Spleen (tissue), 11 donors: ENCODE results near the gene CKMT2. TPM values are rescaled to one million over a fixed set of nuclear protein-coding genes. Genes with fewer than 3 reads are reported as not detected.

Source experiments
- polyA plus RNA-seq, 3 donors: library from polyadenylated mRNA; stranded (reverse); fragments of 200-250 nt; gene quantifications; one replicate each; pipeline ENCODE4 v1.2.1, GENCODE V29; 2013
- small RNA-seq, 4 donors: library from RNA; depleted of rRNA; stranded (forward); fragments of <200 nt; gene quantifications; one replicate each; pipeline ENCODE3, GENCODE V24; 2016
- total RNA-seq, 7 donors: library from RNA; depleted of rRNA in 3 of 7; stranded (reverse); fragments of >200 nt in 3 of 7; fragmentation: NEBNext Ultra II Directional in 4 of 7; extraction: Animal tissue kit (Norgen Biotek cat#: 25700) in 4 of 7; gene quantifications; one replicate each; pipeline versions ENCODE4 v1.1.0 to v1.2.1, GENCODE V29; 2016 to 2021
- donor health status: healthy with polysubstance abuse.
- donor health status: DM: no; HTN: no; CAD: no; lungs with moderate emphysema.
- donor health status: DM: no; HTN: no; CAD: no.
- donor health status: Bipolar disorder and iron deficiency.
- donor health status: healthy.
- donor health status: DM: no; HTN: no; CAD: no.
- donor health status: DM: yes; HTN: yes; CAD: no.

The CKMT2 gene
- total and polyA plus RNA-seq, 10 donors: 1.4 to 7.1 (median 2.5) TPM

Small RNA genes lying within 50 kb of the gene (small RNA-seq; reads per million reads assigned to genes)
- gene AC026436.1: 0 reads per million in 4 donors

Other genes with a start within 250 kb of the CKMT2 start
- gene ZCCHC9, start 68.3 kb downstream of the CKMT2 start, total RNA-seq: 10 to 100 TPM; 16.1 to 22.8 (median 21.7) TPM
- gene ZCCHC9, start 68.3 kb downstream of the CKMT2 start, polyA plus RNA-seq: 10 to 100 TPM; 23.9 to 28.3 (median 27.1) TPM
- not detected for gene ACOT12, start 160.8 kb downstream of the CKMT2 start, total RNA-seq
- gene ACOT12, start 160.8 kb downstream of the CKMT2 start, polyA plus RNA-seq: under 1 TPM in 1 of 3 donors, not detected in 2; 0.03 TPM